CD4-positive, alpha-beta T cell treated with Interleukin-6 for 4 hours (primary cell): ENCODE measurements around the gene NXF3.
"Not testable (repeated sequence)": the region's sequence is repeated elsewhere in the genome, so short reads cannot be mapped to it uniquely, and the experiment has no call there.

Experiments used
- DNase-seq: peaks from one replicate; pipeline ENCODE4 v3.0.0-alpha.2; 2020; ENCODE audit warnings: mixed read lengths

NXF3 gene

GRCh38 chrX:103033371-103033770 is 59.6 kb downstream of the NXF3 start:
- DNase-seq: not testable (repeated sequence)
